Stomach smooth muscle (tissue), 2 donors: ENCODE results near the gene ECHDC1.
"Not testable (repeated sequence)": the region's sequence is repeated elsewhere in the genome, so short reads cannot be mapped to it uniquely, and the experiment has no call there.

ENCODE experiments used
- H3K27ac ChIP-seq: one replicate; pipeline ENCODE4 v1.7.0; 2013; ENCODE audit warnings: mild to moderate bottlenecking, low read length, inconsistent platforms
- H3K27me3 ChIP-seq, 2 donors: one replicate each; pipeline ENCODE4 v1.7.0; 2013; ENCODE audit warnings: low read length in 2 of 2; ENCODE audit not compliant: insufficient read depth in 2 of 2, control insufficient read depth in 1 of 2
- H3K36me3 ChIP-seq, 2 donors: one replicate each; pipeline ENCODE4 v1.7.0; 2013; ENCODE audit warnings: low read length in 2 of 2; ENCODE audit not compliant: control insufficient read depth in 2 of 2, insufficient read depth in 2 of 2
- H3K4me1 ChIP-seq: one replicate; pipeline ENCODE4 v1.7.0; 2013; ENCODE audit warnings: low read length; ENCODE audit not compliant: control insufficient read depth, insufficient read depth
- H3K4me3 ChIP-seq, 2 donors: one replicate each; pipeline ENCODE4 v1.7.0; 2013; ENCODE audit warnings: low read length in 2 of 2
- H3K9ac ChIP-seq, 2 donors: one replicate each; pipeline ENCODE4 v1.7.0; 2013; ENCODE audit warnings: low read length in 2 of 2, mild to moderate bottlenecking in 1 of 2
- H3K9me3 ChIP-seq, 2 donors: one replicate each; pipeline ENCODE4 v1.7.0; 2013; ENCODE audit warnings: low read length in 2 of 2; ENCODE audit not compliant: control insufficient read depth in 2 of 2
- donor health status: healthy.
- donor health status: Pancreatic carcinoma.

ECHDC1 gene

DNA sequence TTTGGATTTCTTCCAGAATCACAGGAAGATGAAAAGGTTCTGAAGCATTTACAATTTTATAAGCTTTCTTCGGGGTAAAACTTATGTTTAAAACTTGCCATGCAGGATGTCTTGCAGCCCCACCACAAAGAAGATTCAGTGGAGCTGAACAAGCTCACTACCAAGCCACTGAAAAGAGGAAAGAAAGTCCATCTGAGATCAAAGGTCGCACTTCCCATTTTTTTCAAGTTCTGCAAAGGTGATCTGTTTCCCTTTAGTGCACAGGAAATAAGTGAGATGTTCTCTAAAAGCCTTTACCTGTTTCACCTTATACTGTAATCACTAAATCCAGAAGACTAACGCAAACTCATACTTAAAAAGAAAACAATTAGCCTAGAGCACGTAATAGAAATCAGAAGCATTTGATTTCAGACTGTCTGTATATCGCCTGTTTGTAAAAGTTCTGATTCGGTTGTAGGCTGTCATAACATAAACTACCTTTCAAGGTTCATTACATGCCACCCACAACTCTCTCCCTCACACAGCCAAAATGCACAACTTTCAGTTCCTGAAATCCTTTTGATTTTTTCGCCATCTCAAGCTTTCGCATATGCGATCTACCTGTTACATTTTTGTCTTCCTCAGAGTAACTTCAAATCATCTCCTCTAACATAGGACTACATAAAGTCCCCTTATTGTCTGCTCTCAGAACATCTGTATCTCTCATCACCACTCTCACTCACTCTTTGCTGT lies 1.8 kb downstream of the ECHDC1 start:
- peaks cover 15% of the 10 kb centered on the region for H3K4me1 ChIP-seq
- no peaks in the 10 kb centered on the region for H3K9me3 ChIP-seq
- H3K27me3 ChIP-seq, result no peaks in the 10 kb centered on the region
- peak overlapping the region; percentile 80 to 86 for H3K9ac ChIP-seq
- no peak overlapping the region for H3K27ac ChIP-seq
- H3K36me3 ChIP-seq, result no peaks in the 10 kb centered on the region
- H3K4me3 ChIP-seq, result peak overlapping the region; percentile 92 to 93

DNA sequence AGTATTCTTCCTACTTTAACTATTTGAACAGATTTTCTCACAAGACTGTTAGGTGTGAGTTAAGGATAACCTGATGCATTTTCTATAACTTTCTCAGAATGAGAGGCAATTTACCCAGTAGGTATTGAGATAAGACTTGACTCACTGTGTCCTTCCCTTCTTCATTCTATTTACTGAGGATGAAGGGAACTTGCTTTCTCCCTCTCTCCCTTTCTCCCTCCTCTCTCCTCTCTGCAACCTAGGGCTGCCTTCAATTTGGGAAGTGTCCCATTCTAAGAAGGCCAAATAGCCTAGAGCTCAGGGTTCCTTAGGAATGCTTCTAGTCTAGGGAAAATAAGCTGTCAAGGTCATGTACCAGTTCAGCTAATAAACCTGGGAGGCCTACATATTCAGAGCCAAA lies 3.2 kb downstream of the ECHDC1 start:
- Histone ChIP-seq H3K4me3 (no peak overlapping the region), H3K9me3 (no peaks in the 10 kb centered on the region), H3K4me1 (peaks cover 15% of the 10 kb centered on the region), H3K27ac (no peak overlapping the region), H3K36me3 (no peaks in the 10 kb centered on the region), H3K27me3 (no peaks in the 10 kb centered on the region), H3K9ac (no peak overlapping the region)

DNA sequence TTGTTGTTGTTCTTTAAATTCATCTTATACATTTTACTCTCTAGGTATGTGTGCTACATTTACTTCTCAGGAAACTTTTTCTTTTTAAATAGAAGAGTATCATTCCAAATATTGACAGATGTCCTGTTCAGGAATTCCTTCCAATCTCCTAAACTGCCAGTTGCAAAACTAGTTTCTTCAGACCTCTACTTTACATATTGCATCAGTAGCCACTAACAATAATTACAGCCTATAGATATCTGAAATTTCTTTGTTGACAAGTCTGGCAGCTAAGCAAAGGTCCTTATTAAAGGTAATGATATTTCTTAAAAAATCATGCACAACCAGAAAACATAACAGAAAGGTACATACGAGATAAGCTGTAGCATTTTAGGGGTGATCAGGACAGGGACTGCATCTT lies 4.5 kb downstream of the ECHDC1 start:
- Histone ChIP-seq H3K9me3 (no peaks in the 10 kb centered on the region), H3K27ac (no peak overlapping the region), H3K36me3 (no peaks in the 10 kb centered on the region), H3K4me1 (peaks cover 12% of the 10 kb centered on the region), H3K9ac (no peak overlapping the region), H3K4me3 (no peak overlapping the region), H3K27me3 (no peaks in the 10 kb centered on the region)

DNA sequence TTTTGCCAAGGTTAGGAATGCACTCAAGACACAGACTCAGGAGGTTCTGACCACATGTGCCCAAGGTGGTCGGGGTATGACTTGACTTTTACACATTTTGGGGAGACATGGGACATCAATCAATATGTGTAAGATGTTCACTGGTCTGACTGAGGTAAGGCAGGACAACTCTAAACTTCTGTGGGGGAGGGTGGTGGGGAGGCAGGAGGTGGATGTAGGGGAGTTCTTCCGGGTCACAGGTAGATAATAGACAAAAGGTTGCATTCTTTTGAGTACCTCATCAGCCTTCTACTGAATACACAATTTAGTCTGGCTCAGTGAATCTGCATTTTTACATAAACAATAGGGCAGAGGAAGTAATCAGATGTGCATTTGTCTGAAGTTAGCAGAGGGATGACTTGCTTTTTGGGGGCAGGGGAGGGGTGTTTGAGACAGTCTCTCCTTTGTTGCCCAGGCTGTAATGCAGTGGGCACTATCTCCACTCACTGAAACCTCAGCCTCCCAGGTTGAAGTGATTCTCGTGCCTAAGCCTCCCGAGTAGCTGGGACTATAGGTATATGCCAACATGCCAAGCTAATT lies 10.9 kb downstream of the ECHDC1 start:
- Histone ChIP-seq H3K9me3 (no peaks in the 10 kb centered on the region), H3K27ac (no peak overlapping the region), H3K36me3 (no peaks in the 10 kb centered on the region), H3K27me3 (no peaks in the 10 kb centered on the region), H3K4me3 (no peak overlapping the region), H3K4me1 (no peaks in the 10 kb centered on the region), H3K9ac (no peak overlapping the region)

DNA sequence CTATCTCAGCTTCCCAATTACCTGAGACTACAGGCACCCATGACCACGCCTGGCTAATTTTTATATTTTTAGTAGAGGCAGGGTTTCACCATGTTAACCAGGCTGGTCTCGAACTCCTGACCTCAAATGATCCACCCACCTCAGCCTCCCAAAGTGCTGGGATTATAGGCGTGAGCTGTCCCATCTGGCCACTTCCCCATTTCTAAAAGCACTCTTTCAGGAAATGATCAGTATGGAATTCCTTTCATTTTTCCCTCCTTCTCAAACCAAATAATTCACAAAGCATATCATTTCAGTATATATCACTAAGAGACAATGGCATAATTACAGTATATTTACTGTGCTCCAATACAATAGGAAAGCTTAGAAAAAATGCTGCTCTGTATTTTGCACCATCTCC lies 12.2 kb downstream of the ECHDC1 start:
- H3K36me3 ChIP-seq, H3K4me1 ChIP-seq, H3K27me3 ChIP-seq, H3K9ac ChIP-seq, H3K27ac ChIP-seq, H3K4me3 ChIP-seq, H3K9me3 ChIP-seq: not testable (repeated sequence)

DNA sequence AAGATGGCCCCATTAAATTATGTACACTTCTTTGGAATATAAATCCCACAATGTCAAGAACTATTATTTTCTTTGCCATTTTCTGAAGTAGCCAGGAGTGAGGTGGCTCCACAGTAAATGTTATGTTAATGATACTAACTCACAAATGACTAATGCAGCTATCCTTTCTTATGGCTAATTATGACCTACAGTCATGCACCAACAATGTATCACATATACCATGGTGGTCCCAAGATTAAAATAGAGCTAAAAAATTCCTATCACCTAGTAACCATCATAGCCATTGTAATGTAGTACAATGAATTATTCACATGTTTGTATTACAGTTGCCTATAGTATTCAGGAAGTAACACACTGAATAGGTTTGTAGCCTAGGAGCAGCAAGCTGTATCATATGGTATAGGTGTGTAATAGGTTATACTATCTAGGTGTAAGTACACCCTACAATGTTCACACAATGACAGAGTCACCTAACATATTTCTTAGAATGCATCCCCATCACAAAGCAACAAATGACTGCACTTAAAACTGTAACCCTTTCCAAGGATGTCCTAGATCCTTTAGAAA lies 15.3 kb downstream of the ECHDC1 start:
- H3K9me3 ChIP-seq, result no peaks in the 10 kb centered on the region
- no peak overlapping the region for H3K27ac ChIP-seq
- H3K4me3 ChIP-seq, result no peak overlapping the region
- peaks cover 8 to 10% of the 10 kb centered on the region in 2 donors for H3K36me3 ChIP-seq
- no peak overlapping the region for H3K9ac ChIP-seq
- no peaks in the 10 kb centered on the region for H3K27me3 ChIP-seq
- no peaks in the 10 kb centered on the region for H3K4me1 ChIP-seq

DNA sequence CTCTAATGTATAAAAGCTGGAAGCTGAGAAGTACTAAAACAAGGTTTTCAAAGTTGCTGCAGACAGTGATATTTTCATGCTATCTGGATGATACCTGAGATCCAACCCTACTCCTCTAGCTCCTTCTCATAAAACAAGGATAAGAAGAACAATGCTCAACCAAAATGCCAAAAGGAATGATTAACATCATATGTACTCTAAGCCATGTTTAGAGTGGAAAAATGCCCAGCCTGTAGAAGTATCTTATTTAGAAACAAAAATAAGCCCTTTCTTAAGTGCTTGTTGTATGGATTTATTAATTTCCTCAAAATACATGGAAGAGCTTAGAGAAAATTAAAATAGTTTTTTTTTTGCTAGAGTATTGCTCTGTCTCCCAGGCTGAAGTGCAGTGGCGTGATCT lies 23.7 kb downstream of the ECHDC1 start:
- H3K4me1 ChIP-seq, result no peaks in the 10 kb centered on the region
- no peaks in the 10 kb centered on the region for H3K9me3 ChIP-seq
- H3K36me3 ChIP-seq, result peaks cover 0 to under 1% of the 10 kb centered on the region in 2 donors
- no peak overlapping the region for H3K4me3 ChIP-seq
- no peaks in the 10 kb centered on the region for H3K27me3 ChIP-seq
- H3K9ac ChIP-seq, result no peak overlapping the region
- no peak overlapping the region for H3K27ac ChIP-seq

DNA sequence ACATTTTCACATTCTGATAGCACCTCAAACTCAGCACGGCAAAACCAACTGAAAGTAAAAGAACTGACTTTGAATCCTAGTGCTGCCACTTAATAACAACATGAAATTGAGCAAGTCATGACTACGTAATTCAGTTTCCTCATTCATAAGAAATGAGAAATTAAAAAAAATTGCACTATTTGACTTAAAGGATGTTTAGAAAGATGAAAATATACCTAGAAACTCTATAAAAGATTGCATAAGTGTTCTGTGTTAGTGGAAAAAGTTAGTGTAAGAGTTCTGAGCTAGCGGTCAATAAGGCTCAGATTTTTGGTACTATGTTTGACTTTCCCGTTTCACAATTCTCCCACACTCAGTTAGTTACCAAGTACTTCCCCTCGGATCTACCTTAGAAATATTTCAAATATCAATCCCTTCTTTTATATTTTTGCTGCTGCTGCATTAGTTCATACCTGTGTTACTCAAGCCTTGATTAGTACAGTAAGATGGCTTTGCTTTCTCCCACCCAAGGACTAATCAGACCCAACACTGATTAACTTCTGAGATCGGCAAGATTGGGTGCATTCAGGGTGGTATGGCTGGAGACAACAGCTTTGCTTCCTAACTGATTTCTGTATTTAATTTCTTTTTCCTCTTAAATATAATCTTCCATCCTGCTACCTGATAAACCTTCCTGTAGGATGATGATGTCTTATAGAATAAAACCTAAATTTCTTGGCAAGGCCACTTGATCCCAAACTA lies 25.9 kb downstream of the ECHDC1 start:
- Histone ChIP-seq H3K4me1 (no peaks in the 10 kb centered on the region), H3K27ac (no peak overlapping the region), H3K36me3 (peaks cover 0 to under 1% of the 10 kb centered on the region in 2 donors), H3K27me3 (no peaks in the 10 kb centered on the region), H3K4me3 (no peak overlapping the region), H3K9ac (no peak overlapping the region), H3K9me3 (no peaks in the 10 kb centered on the region)

DNA sequence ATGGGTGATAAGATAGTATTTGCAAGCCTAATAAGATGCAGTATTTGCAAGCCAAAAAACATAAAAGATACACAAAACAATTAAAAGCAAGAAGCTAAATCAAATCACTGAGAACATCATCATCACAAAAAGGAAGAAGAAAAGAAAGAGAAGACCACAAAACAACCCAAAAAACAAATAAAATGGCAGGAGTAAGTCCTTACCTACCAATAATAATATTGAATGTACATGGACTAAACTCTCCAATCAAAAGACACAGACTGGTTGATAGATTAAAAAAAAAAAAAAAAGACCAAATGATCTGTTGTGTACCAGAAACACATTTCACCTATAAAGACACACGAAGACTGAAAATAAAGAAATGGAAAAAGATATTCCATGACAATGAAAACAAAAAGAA lies 37.7 kb downstream of the ECHDC1 start:
- no peaks in the 10 kb centered on the region for H3K4me1 ChIP-seq
- H3K9ac ChIP-seq, result no peak overlapping the region
- no peak overlapping the region for H3K4me3 ChIP-seq
- no peak overlapping the region for H3K27ac ChIP-seq
- no peaks in the 10 kb centered on the region for H3K36me3 ChIP-seq
- H3K9me3 ChIP-seq, result no peaks in the 10 kb centered on the region
- no peaks in the 10 kb centered on the region for H3K27me3 ChIP-seq

DNA sequence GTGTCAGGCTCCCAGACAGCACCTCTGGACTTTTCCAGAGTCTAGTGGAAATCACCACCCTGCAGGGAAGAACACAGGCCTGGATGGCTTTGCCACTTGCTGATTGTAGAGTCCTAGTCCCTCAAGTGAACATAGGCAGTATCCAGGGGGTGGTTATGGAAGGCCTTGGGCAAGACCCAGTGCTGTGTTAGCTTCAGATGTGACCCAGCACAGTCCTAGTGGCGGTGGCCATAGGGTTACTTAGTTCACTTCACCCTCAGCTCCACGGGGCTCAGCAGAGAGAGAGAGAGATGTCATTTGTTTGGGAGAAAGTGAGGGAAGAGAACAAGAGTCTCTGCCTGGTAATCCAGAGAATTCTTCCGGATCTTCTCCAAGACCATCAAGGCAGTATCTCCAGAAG lies 39.5 kb downstream of the ECHDC1 start:
- Histone ChIP-seq H3K9ac (no peak overlapping the region), H3K27me3 (no peaks in the 10 kb centered on the region), H3K9me3 (no peaks in the 10 kb centered on the region), H3K4me3 (no peak overlapping the region), H3K4me1 (peaks cover 3% of the 10 kb centered on the region), H3K27ac (no peak overlapping the region), H3K36me3 (no peaks in the 10 kb centered on the region)
